A549 (cell line): ENCODE results near the gene PCDH9. TPM values are rescaled to one million over a fixed set of nuclear protein-coding genes. Genes with fewer than 3 reads are reported as not detected.

Experiments used
- ATAC-seq, 2 experiments: fragments of 200-7000 bp in 1 of 2; fragments of >200 bp in 1 of 2; cut with Nextera tagmentation in 1 of 2; cut with Tn5 transposase in 1 of 2; 3 replicates each; pipeline versions ENCODE4 v1.8.0 to v1.9.1; 2018 to 2020; ENCODE audit warnings: mild to moderate bottlenecking in 1 of 2, moderate library complexity in 1 of 2
- CTCF ChIA-PET: fragments of 300-600 bp; sonication (Branson Sonifier 250); formaldehyde crosslinking; extraction: SDS; loops from one replicate; lab custom pipeline; 2021; ENCODE audit warnings: antibody characterized with exemption, inconsistent platforms; lab: Yijun Ruan, JAX
- POLR2A ChIA-PET: fragments of 350-600 bp; formaldehyde crosslinking; extraction: SDS; loops from one replicate; lab custom pipeline; 2021; ENCODE audit warnings: antibody characterized with exemption, inconsistent platforms; lab: Yijun Ruan, JAX
- DNase-seq, 2 experiments: peaks; one replicate each; pipeline versions ENCODE4 v3.0.0 to v3.0.0-alpha.2; 2011 to 2016; ENCODE audit warnings: low read depth in 1 of 2, low spot score in 1 of 2
- FAIRE-seq: peaks from 2 replicates; lab custom pipeline; 2011; peaks lifted over from hg19 to GRCh38; lab: Jason Lieb, UNC
- H3K27ac ChIP-seq, 2 experiments: fragments of >200 bp; sonication (Bioruptor Twin); formaldehyde crosslinking; 3 replicates each; pipeline ENCODE4 v1.5.1; 2016 to 2017
- H3K4me1 ChIP-seq: fragments of >200 bp; sonication (Bioruptor Twin); formaldehyde crosslinking; 3 replicates; pipeline ENCODE4 v1.6.1; 2016
- H3K4me2 ChIP-seq: fragments of >200 bp; sonication (Bioruptor Twin); formaldehyde crosslinking; 3 replicates; pipeline ENCODE4 v1.6.1; 2016
- H3K4me3 ChIP-seq: fragments of >200 bp; sonication (Bioruptor Twin); formaldehyde crosslinking; 3 replicates; pipeline ENCODE4 v1.5.1; 2016
- H3K9me3 ChIP-seq: fragments of >200 bp; sonication (Bioruptor Twin); formaldehyde crosslinking; 3 replicates; pipeline ENCODE4 v1.6.1; 2016
- CBX8 ChIP-seq: fragments of 200-600 bp; sonication (generic); IDR thresholded peaks from 2 replicates; pipeline ENCODE4 v1.6.1; 2016
- CEBPB ChIP-seq, 2 experiments: fragments of >200 bp in 1 of 2; sonication (Bioruptor Twin) in 1 of 2; formaldehyde crosslinking in 1 of 2; IDR thresholded peaks; 2 replicates each; pipeline ENCODE4 v1.6.1; 2012 to 2016
- CHD4 ChIP-seq: fragments of 200-600 bp; sonication (generic); IDR thresholded peaks from 2 replicates; pipeline ENCODE4 v1.6.1; 2016; ENCODE audit warnings: antibody characterized with exemption, mild to moderate bottlenecking, borderline replicate concordance
- CTCF ChIP-seq: fragments of >200 bp; sonication (Bioruptor Twin); formaldehyde crosslinking; IDR thresholded peaks from 3 replicates; pipeline ENCODE4 v1.5.1; 2016
- EHF ChIP-seq: fragments of 250-450 bp; sonication (Bioruptor Pico); IDR thresholded peaks from 2 replicates; pipeline ENCODE4 v1.5.0; 2020; ENCODE audit warnings: mild to moderate bottlenecking
- EP300 ChIP-seq, 2 experiments: fragments of >200 bp; sonication (Bioruptor Twin); formaldehyde crosslinking; IDR thresholded peaks; 2 replicates in 1 of 2; 3 replicates in 1 of 2; pipeline ENCODE4 v1.6.1; 2016 to 2017
- FOSB ChIP-seq: fragments of 250-450 bp; sonication (Bioruptor Pico); IDR thresholded peaks from 2 replicates; pipeline ENCODE4 v1.5.0; 2020; ENCODE audit warnings: mild to moderate bottlenecking, moderate library complexity
- FOXS1 ChIP-seq: fragments of 250-450 bp; sonication (Bioruptor Pico); IDR thresholded peaks from 2 replicates; pipeline ENCODE4 v1.5.0; 2020; ENCODE audit warnings: mild to moderate bottlenecking, moderate library complexity
- GATA3 ChIP-seq: IDR thresholded peaks from 2 replicates; pipeline ENCODE4 v1.6.1; 2012; ENCODE audit warnings: borderline replicate concordance
- HMGXB4 ChIP-seq: fragments of 250-450 bp; sonication (Bioruptor Pico); IDR thresholded peaks from 2 replicates; pipeline ENCODE4 v1.5.0; 2021; ENCODE audit warnings: mild to moderate bottlenecking, moderate library complexity, borderline replicate concordance
- HOXB13 ChIP-seq: fragments of 250-450 bp; sonication (Bioruptor Pico); IDR thresholded peaks from 2 replicates; pipeline ENCODE4 v1.5.0; 2020; ENCODE audit warnings: low read depth, mild to moderate bottlenecking, moderate library complexity
- JUNB ChIP-seq: fragments of >200 bp; sonication (Bioruptor Twin); formaldehyde crosslinking; IDR thresholded peaks from 2 replicates; pipeline ENCODE4 v1.6.1; 2016
- KDM1A ChIP-seq: fragments of 200-600 bp; sonication (generic); IDR thresholded peaks from 2 replicates; pipeline ENCODE4 v1.6.1; 2016; ENCODE audit warnings: low read depth, mild to moderate bottlenecking
- MYC ChIP-seq: IDR thresholded peaks from 2 replicates; pipeline ENCODE4 v1.6.1; 2012; ENCODE audit warnings: mild to moderate bottlenecking, inconsistent platforms, low read length, improper control_type of control experiment, borderline replicate concordance
- NFE2L2 ChIP-seq: fragments of 150-350 bp; conservative IDR thresholded peaks from 2 replicates; pipeline ENCODE4 v1.6.1; 2014; ENCODE audit warnings: low read length
- PHF8 ChIP-seq: fragments of 200-600 bp; sonication (generic); IDR thresholded peaks from 2 replicates; pipeline ENCODE4 v1.6.1; 2016; ENCODE audit warnings: low read depth, mild to moderate bottlenecking, antibody characterized with exemption, moderate library complexity, borderline replicate concordance
- POLR2A ChIP-seq: IDR thresholded peaks from 2 replicates; pipeline ENCODE4 v1.6.1; 2012; ENCODE audit warnings: mild to moderate bottlenecking, low read length
- POLR2AphosphoS2 ChIP-seq: conservative IDR thresholded peaks from 2 replicates; pipeline ENCODE4 v1.6.1; 2012; ENCODE audit warnings: low read length, improper control_type of control experiment, inconsistent platforms
- ZC3H11A ChIP-seq: fragments of 450-650 bp; IDR thresholded peaks from 2 replicates; pipeline ENCODE4 v1.6.1; 2014; ENCODE audit warnings: antibody characterized with exemption, mild to moderate bottlenecking
- WGBS: methylation state at CpG from one replicate; pipeline ENCODE4 v1.1.6; 2017; ENCODE audit errors: missing lambda C conversion rate; 5-methylcytosine and 5-hydroxymethylcytosine counted together
- polyA plus RNA-seq, 4 experiments: library from polyadenylated mRNA; depleted of rRNA in 3 of 4; stranded (reverse); fragments of >200 nt; fragmentation: RNase III in 1 of 4; extraction: RNeasy Plus Mini Kit Qiagen cat#74134 plus additional on column Dnase treatment in 1 of 4; gene quantifications; 2 replicates in 3 of 4; 3 replicates in 1 of 4; pipeline ENCODE4 v1.2.3, GENCODE V29; 2011 to 2017
- TF ChIP-seq, protein P1 (sequence below): IDR thresholded peaks from 2 replicates; pipeline ENCODE4 v1.6.1; 2012
- TF ChIP-seq, protein P2 (sequence below): fragments of >200 bp; sonication (Bioruptor Twin); formaldehyde crosslinking; IDR thresholded peaks from 3 replicates; pipeline ENCODE4 v1.6.1; 2016
- TF ChIP-seq, protein P3 (sequence below): fragments of 150-350 bp; IDR thresholded peaks from 2 replicates; pipeline ENCODE4 v1.6.1; 2014; ENCODE audit warnings: low read depth, mild to moderate bottlenecking, low read length

The PCDH9 gene
- polyA plus RNA-seq, 2 of the 4 experiments (the other 2 are of a cell fraction): 16.0 to 29.5 TPM

DNA sequence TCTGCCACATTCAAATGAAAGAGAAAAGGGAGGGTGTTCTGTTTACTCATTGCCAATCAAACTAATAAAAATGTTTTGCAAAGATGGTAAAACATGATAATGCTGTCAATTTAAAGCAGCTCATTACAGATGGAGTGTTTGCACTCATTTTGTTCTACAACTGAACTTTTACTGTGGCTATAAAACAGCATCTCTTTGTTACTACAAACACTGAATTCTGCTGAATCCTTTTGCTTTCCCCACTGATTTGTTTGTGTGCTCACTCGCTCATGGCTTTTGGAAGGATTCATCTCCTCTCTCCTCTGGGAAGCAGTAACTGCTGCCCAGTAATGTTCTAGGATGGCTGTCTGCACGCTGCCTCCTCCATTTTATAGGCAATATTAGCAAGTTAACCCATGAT lies 434.5 kb downstream of the PCDH9 start:
- H3K4me1 ChIP-seq: no peaks in the 10 kb centered on the region
- no peak overlapping the region for H3K27ac ChIP-seq
- ChIA-PET POLR2A (no interaction called here), CTCF (no interaction called here)
- H3K4me2 ChIP-seq: no peak overlapping the region
- DNase-seq (no peak), FAIRE-seq (no peak), ATAC-seq (no peak)
- TF ChIP-seq, protein P1, sequence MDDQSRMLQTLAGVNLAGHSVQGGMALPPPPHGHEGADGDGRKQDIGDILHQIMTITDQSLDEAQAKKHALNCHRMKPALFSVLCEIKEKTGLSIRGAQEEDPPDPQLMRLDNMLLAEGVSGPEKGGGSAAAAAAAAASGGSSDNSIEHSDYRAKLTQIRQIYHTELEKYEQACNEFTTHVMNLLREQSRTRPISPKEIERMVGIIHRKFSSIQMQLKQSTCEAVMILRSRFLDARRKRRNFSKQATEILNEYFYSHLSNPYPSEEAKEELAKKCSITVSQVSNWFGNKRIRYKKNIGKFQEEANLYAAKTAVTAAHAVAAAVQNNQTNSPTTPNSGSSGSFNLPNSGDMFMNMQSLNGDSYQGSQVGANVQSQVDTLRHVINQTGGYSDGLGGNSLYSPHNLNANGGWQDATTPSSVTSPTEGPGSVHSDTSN: no peak
- no peak for TF ChIP-seq CHD4
- no peak for TF ChIP-seq KDM1A
- TF ChIP-seq EHF (CRISPR knock-in tag): no peak
- no peak for TF ChIP-seq ZC3H11A
- TF ChIP-seq PHF8: no peak
- TF ChIP-seq CTCF: no peak
- no peak for TF ChIP-seq EP300 (IDR thresholded peaks at IDR 0.05)
- TF ChIP-seq POLR2AphosphoS2: no peak
- TF ChIP-seq POLR2A: no peak
- TF ChIP-seq FOSB (CRISPR knock-in tag): no peak
- TF ChIP-seq, protein P2, sequence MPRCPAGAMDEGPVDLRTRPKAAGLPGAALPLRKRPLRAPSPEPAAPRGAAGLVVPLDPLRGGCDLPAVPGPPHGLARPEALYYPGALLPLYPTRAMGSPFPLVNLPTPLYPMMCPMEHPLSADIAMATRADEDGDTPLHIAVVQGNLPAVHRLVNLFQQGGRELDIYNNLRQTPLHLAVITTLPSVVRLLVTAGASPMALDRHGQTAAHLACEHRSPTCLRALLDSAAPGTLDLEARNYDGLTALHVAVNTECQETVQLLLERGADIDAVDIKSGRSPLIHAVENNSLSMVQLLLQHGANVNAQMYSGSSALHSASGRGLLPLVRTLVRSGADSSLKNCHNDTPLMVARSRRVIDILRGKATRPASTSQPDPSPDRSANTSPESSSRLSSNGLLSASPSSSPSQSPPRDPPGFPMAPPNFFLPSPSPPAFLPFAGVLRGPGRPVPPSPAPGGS: no peak
- no peak for TF ChIP-seq GATA3
- TF ChIP-seq HMGXB4 (CRISPR knock-in tag): no peak
- H3K4me3 ChIP-seq: no peak overlapping the region
- 88% methylated on average over 2 of the region's 2 CpGs for WGBS
- no peaks in the 10 kb centered on the region for H3K9me3 ChIP-seq

GRCh38 chr13:66794340-66795031 lies 435.6 kb downstream of the PCDH9 start:
- FAIRE-seq (no peak), DNase-seq (no peak), ATAC-seq (no peak)
- ChIA-PET POLR2A (no interaction called here), CTCF (no interaction called here)
- no peak overlapping the region for H3K27ac ChIP-seq
- H3K4me3 ChIP-seq: no peak overlapping the region
- WGBS: 91% methylated on average over 5 of the region's 5 CpGs
- H3K4me1 ChIP-seq: no peaks in the 10 kb centered on the region
- H3K4me2 ChIP-seq: no peak overlapping the region
- no peaks in the 10 kb centered on the region for H3K9me3 ChIP-seq
- TF ChIP-seq NFE2L2: no peak
- TF ChIP-seq FOXS1 (CRISPR knock-in tag): no peak
- no peak for TF ChIP-seq HOXB13 (CRISPR knock-in tag)
- TF ChIP-seq CEBPB (IDR thresholded peaks at IDR 0.05): no peak
- TF ChIP-seq POLR2AphosphoS2: no peak
- TF ChIP-seq HMGXB4 (CRISPR knock-in tag): no peak
- no peak for TF ChIP-seq CBX8
- TF ChIP-seq, protein P3, sequence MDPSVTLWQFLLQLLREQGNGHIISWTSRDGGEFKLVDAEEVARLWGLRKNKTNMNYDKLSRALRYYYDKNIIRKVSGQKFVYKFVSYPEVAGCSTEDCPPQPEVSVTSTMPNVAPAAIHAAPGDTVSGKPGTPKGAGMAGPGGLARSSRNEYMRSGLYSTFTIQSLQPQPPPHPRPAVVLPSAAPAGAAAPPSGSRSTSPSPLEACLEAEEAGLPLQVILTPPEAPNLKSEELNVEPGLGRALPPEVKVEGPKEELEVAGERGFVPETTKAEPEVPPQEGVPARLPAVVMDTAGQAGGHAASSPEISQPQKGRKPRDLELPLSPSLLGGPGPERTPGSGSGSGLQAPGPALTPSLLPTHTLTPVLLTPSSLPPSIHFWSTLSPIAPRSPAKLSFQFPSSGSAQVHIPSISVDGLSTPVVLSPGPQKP: no peak
- no peak for TF ChIP-seq MYC
- TF ChIP-seq, protein P2: no peak
- TF ChIP-seq ZC3H11A: no peak
- TF ChIP-seq JUNB: no peak
- TF ChIP-seq EHF (CRISPR knock-in tag): no peak
- TF ChIP-seq KDM1A: no peak
- no peak for TF ChIP-seq GATA3
- no peak for TF ChIP-seq POLR2A
- TF ChIP-seq CTCF: no peak
